Measurements from ENCODE around the gene JUN.

The JUN gene

GRCh38 chr1:58755468-58755872 lies 28.4 kb downstream of the JUN start:
- DNase-seq = peak; percentile 99

GRCh38 chr1:58754683-58755467 lies 29.0 kb downstream of the JUN start:
- DNase-seq = no peak

GRCh38 chr1:58754073-58754613 lies 29.7 kb downstream of the JUN start:
- no peak for DNase-seq

- DNase-seq = no peak
Observed at GRCh38 chr1:58753431-58753866, 30.4 kb downstream of the JUN start.

- DNase-seq = no peak
Observed at GRCh38 chr1:58749646-58750045, 34.2 kb downstream of the JUN start.

- no peak for DNase-seq
Observed at GRCh38 chr1:58748666-58749065, 35.2 kb downstream of the JUN start.

- DNase-seq = peak; percentile 30
Observed at GRCh38 chr1:58746757-58747156, 37.1 kb downstream of the JUN start.

- no peak for DNase-seq
Observed at GRCh38 chr1:58746182-58746581, 37.7 kb downstream of the JUN start.

GRCh38 chr1:58745666-58746065 lies 38.2 kb downstream of the JUN start:
- no peak for DNase-seq

GRCh38 chr1:58745117-58745516 lies 38.7 kb downstream of the JUN start:
- DNase-seq = no peak

GRCh38 chr1:58741678-58742553 lies 41.9 kb downstream of the JUN start:
- DNase-seq = no peak

- peak; percentile 53 for DNase-seq
Observed at GRCh38 chr1:58739856-58740466, 43.9 kb downstream of the JUN start.

- no peak for DNase-seq
Observed at GRCh38 chr1:58738876-58739275, 45.0 kb downstream of the JUN start.

- DNase-seq = no peak
Observed at GRCh38 chr1:58735586-58735985, 48.3 kb downstream of the JUN start.

- DNase-seq = no peak
Observed at GRCh38 chr1:58734630-58735029, 49.2 kb downstream of the JUN start.

GRCh38 chr1:58732087-58732775 lies 51.6 kb downstream of the JUN start:
- no peak for DNase-seq

Data from fibroblast of skin of abdomen (primary cell).